Transverse colon (tissue), 4 donors: ENCODE measurements around the gene EYA4. TPM values are rescaled to one million over a fixed set of nuclear protein-coding genes. Genes with fewer than 3 reads are reported as not detected.

Experiments used
- DNase-seq: peaks from one replicate; pipeline ENCODE4 v3.0.0-alpha.2; 2019
- H3K27ac ChIP-seq, 4 donors: fragments of 200-600 bp; sonication (generic); 2 replicates each; pipeline ENCODE4 v1.5.1; 2016 to 2018; ENCODE audit warnings: inconsistent platforms in 4 of 4
- H3K27me3 ChIP-seq: fragments of 200-600 bp; sonication (generic); 2 replicates; pipeline ENCODE4 v1.5.1; 2017; ENCODE audit warnings: inconsistent platforms
- H3K36me3 ChIP-seq, 4 donors: fragments of 200-600 bp; sonication (generic); 2 replicates each; pipeline ENCODE4 v1.5.1; 2017 to 2019; ENCODE audit warnings: inconsistent platforms in 4 of 4
- H3K4me1 ChIP-seq, 4 donors: fragments of 200-600 bp; sonication (generic); 2 replicates each; pipeline ENCODE4 v1.5.1; 2017 to 2020; ENCODE audit warnings: inconsistent platforms in 4 of 4
- H3K4me3 ChIP-seq, 4 donors: fragments of 200-600 bp; sonication (generic); 1 replicate in 1 of 4; 2 replicates in 3 of 4; pipeline versions ENCODE4 v1.5.1 to v1.6.1; 2017 to 2019; ENCODE audit warnings: inconsistent platforms in 4 of 4
- H3K9me3 ChIP-seq, 2 donors: fragments of 200-600 bp; sonication (generic); 2 replicates each; pipeline ENCODE4 v1.5.1; 2017 to 2019; ENCODE audit warnings: inconsistent platforms in 2 of 2
- EP300 ChIP-seq: sonication (generic); formaldehyde crosslinking; IDR thresholded peaks from one replicate; pipeline ENCODE4 v1.6.1; 2017; ENCODE audit warnings: antibody characterized with exemption, low read depth
- POLR2A ChIP-seq: fragments of 450-650 bp; IDR thresholded peaks from one replicate; pipeline ENCODE4 v1.6.1; 2016; ENCODE audit warnings: antibody characterized with exemption, mild to moderate bottlenecking, moderate library complexity
- POLR2AphosphoS5 ChIP-seq, 3 donors: sonication (generic); formaldehyde crosslinking; IDR thresholded peaks; one replicate each; pipeline ENCODE4 v1.6.1; 2016; ENCODE audit warnings: antibody characterized with exemption in 3 of 3
- WGBS, 2 donors: methylation state at CpG; one replicate each; pipeline ENCODE4 v1.1.5; 2018; ENCODE audit warnings: low coverage in 1 of 2; 5-methylcytosine and 5-hydroxymethylcytosine counted together
- in situ Hi-C, 4 donors: fragments of 200-750 bp; cut with MboI; loops; one replicate each; pipeline versions ENCODE4 v1.15.0 to v1.15.1; 2017; ENCODE audit warnings: low sequenced_read_pairs in 3 of 4, low pct_ligation_motif_present in 1 of 4, low pct_unique_long_range_greater_than_20kb in 1 of 4
- intact Hi-C: fragments of 100-400 bp; cut with DNase I; formaldehyde crosslinking; loops from one replicate; pipeline ENCODE4 v1.15.1; 2023; ENCODE audit warnings: low total_unique reads
- total RNA-seq, 4 donors: library from RNA; depleted of rRNA; stranded (reverse); fragments of >200 nt; gene quantifications; one replicate each; pipeline ENCODE4 v1.1.0, GENCODE V29; 2016
- TF ChIP-seq, protein P1 (sequence below), 5 experiments: fragments of 200-600 bp in 3 of 5; fragments of 450-650 bp in 2 of 5; sonication (generic) in 3 of 5; IDR thresholded peaks; 1 replicate in 2 of 5; 2 replicates in 3 of 5; pipeline ENCODE4 v1.5.1; 2016 to 2017; ENCODE audit warnings: antibody characterized with exemption in 5 of 5, inconsistent platforms in 3 of 5, mild to moderate bottlenecking in 2 of 5, moderate library complexity in 1 of 5

The EYA4 gene
- total RNA-seq, 4 donors from 2014 or later, result 0.27 to 0.64 TPM; not detected in 2

DNA sequence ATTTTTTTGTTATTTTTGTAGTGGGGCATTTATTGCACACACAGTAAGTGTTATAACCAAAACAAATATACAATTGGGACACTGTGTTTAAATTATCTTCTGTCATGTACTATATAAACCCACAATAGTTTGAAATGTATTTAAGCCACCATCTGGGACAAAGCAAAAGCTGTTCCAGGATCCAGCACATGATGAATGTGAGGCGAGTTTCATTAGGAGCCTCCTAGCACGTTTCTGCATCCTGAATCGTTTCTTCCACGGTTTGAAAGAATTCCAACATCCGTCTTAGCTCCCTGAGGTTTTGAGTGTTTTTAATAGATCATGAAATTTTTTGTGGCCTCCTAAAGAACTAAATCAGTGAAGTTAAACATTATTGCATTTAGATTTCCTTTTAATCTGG lies 65.8 kb downstream of the EYA4 start:
- in situ Hi-C loops, result no loop called here
- no peak for DNase-seq
- H3K36me3 ChIP-seq, result no peaks in the 10 kb centered on the region
- H3K4me1 ChIP-seq, result no peaks in the 10 kb centered on the region
- no peak overlapping the region for H3K4me3 ChIP-seq
- H3K27ac ChIP-seq, result no peak overlapping the region
- H3K9me3 ChIP-seq, result no peaks in the 10 kb centered on the region
- TF ChIP-seq POLR2AphosphoS5 (IDR thresholded peaks at IDR 0.05), result no peak
- TF ChIP-seq EP300, result no peak
- no peak for TF ChIP-seq POLR2A
- TF ChIP-seq, protein P1, sequence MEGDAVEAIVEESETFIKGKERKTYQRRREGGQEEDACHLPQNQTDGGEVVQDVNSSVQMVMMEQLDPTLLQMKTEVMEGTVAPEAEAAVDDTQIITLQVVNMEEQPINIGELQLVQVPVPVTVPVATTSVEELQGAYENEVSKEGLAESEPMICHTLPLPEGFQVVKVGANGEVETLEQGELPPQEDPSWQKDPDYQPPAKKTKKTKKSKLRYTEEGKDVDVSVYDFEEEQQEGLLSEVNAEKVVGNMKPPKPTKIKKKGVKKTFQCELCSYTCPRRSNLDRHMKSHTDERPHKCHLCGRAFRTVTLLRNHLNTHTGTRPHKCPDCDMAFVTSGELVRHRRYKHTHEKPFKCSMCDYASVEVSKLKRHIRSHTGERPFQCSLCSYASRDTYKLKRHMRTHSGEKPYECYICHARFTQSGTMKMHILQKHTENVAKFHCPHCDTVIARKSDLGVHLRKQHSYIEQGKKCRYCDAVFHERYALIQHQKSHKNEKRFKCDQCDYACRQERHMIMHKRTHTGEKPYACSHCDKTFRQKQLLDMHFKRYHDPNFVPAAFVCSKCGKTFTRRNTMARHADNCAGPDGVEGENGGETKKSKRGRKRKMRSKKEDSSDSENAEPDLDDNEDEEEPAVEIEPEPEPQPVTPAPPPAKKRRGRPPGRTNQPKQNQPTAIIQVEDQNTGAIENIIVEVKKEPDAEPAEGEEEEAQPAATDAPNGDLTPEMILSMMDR (IDR thresholded peaks at IDR 0.05), result no peak
- WGBS, 2 donors, result 51 to 63% methylated on average over 5 of the region's 5 CpGs
- H3K27me3 ChIP-seq, result no peaks in the 10 kb centered on the region
- intact Hi-C loops, result no loop called here

DNA sequence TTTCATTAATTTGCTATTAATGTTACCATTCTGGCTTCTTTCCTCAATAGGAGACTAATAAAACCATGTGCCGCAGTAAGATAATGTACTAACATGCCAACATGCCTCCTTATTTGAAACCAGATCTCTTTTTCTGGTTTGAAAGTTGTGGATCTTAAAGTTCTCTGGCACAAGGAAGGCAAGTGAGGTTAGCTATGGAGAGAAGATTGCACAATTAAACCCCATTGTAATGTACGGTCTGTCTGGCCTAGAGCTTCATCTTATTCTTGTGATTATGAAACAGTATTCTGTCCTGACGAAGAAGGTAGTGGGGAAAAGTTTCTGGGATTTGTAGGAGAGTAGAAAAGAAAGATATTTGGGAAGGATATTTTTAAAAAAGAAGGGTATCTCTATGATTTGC lies 68.4 kb downstream of the EYA4 start:
- intact Hi-C loops (no loop called here), in situ Hi-C loops (no loop called here)
- Histone ChIP-seq H3K27me3 (no peaks in the 10 kb centered on the region), H3K27ac (no peak overlapping the region), H3K4me1 (no peaks in the 10 kb centered on the region), H3K36me3 (no peaks in the 10 kb centered on the region), H3K9me3 (no peaks in the 10 kb centered on the region), H3K4me3 (no peak overlapping the region)
- no peak for DNase-seq
- 79 to 80% methylated on average over 3 of the region's 3 CpGs for WGBS, 2 donors
- no peak for TF ChIP-seq POLR2A
- no peak for TF ChIP-seq POLR2AphosphoS5 (IDR thresholded peaks at IDR 0.05)
- no peak for TF ChIP-seq EP300
- TF ChIP-seq, protein P1 (IDR thresholded peaks at IDR 0.05), result no peak

DNA sequence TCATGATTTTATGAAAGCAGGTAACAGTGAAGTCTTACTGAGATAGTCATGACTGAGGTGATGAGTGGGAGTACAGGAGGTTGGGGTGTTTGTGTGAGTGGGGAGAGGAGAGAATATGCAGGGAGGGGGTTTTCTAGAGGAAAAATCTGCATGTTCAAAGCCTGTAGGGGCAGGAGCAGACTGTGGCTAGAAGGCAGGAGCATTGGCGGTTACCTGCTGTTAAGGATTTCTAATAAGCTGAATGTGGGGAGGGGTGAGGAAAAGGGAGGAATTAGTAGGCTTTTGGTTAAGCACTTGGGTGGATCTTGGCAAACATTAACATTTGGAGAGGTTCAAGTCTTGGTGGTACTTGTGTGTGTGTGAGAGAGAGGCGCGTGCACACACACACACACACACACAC lies 70.8 kb downstream of the EYA4 start:
- Histone ChIP-seq H3K4me1 (no peaks in the 10 kb centered on the region), H3K36me3 (no peaks in the 10 kb centered on the region), H3K27ac (no peak overlapping the region), H3K27me3 (no peaks in the 10 kb centered on the region), H3K4me3 (no peak overlapping the region), H3K9me3 (no peaks in the 10 kb centered on the region)
- 80 to 87% methylated on average over 3 of the region's 3 CpGs for WGBS, 2 donors
- no peak for TF ChIP-seq POLR2AphosphoS5 (IDR thresholded peaks at IDR 0.05)
- intact Hi-C loops (no loop called here), in situ Hi-C loops (no loop called here)
- no peak for DNase-seq

DNA sequence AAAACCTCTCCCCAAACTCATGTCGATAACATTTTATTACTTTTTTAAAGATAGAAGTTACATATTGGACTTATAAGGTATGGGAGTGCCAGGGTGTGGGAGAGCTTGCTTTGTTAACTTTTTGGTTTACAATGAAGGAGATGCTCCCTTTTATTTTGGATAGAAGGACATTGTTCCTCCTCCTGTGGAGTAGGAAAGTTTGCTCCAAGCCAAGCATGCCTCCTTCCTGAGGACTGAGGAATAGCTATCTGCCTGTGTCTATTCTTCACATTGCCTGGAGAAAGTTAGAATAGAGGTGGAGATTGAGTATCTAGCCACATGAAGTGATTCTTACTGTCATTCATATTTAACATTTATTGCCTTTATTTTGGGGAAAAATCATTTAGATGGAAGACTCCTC lies 71.9 kb downstream of the EYA4 start:
- intact Hi-C loops (no loop called here), in situ Hi-C loops (no loop called here)
- Histone ChIP-seq H3K9me3 (no peaks in the 10 kb centered on the region), H3K36me3 (no peaks in the 10 kb centered on the region), H3K27me3 (no peaks in the 10 kb centered on the region), H3K27ac (no peak overlapping the region), H3K4me1 (no peaks in the 10 kb centered on the region), H3K4me3 (no peak overlapping the region)
- no peak for TF ChIP-seq POLR2AphosphoS5 (IDR thresholded peaks at IDR 0.05)
- TF ChIP-seq, protein P1 (IDR thresholded peaks at IDR 0.05), result no peak
- TF ChIP-seq POLR2A, result no peak
- TF ChIP-seq EP300, result no peak
- 59 to 73% methylated on average over 1 of the region's 1 CpG for WGBS, 2 donors
- no peak for DNase-seq

DNA sequence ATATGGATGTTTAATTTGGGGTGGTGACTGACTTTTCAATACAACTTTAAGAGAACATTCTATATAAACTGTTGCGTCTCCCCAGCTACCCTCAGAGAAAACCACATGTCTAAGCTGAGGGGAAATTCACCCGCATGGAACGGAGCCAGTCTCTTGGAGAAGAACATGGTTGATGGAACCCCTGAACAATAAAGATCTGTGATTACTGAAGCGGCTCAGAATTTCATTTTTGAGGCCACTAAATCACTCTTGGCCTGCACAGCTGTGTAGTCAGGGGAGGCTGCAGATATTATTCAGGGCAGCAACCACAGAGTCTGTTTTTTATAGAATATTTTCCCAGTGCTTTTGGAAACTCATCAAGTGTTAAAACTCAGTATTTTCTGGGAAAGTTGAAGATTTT lies 73.8 kb downstream of the EYA4 start:
- in situ Hi-C loops, result no loop called here
- H3K4me3 ChIP-seq, result no peak overlapping the region
- H3K36me3 ChIP-seq, result no peaks in the 10 kb centered on the region
- intact Hi-C loops, result no loop called here
- no peak for DNase-seq
- TF ChIP-seq, protein P1 (IDR thresholded peaks at IDR 0.05), result no peak
- TF ChIP-seq POLR2A (no peak), POLR2AphosphoS5 (IDR thresholded peaks at IDR 0.05) (no peak), EP300 (no peak)
- H3K27me3 ChIP-seq, result no peaks in the 10 kb centered on the region
- H3K9me3 ChIP-seq, result no peaks in the 10 kb centered on the region
- WGBS, 2 donors, result 80 to 83% methylated on average over 1 to 4 of the region's 4 CpGs
- no peaks in the 10 kb centered on the region for H3K4me1 ChIP-seq
- H3K27ac ChIP-seq, result no peak overlapping the region
